Activated CD8-positive, alpha-beta T cell treated with anti-CD3 and anti-CD28 coated beads for 36 hours (primary cell): ENCODE results near the gene TMEM151B. TPM values are rescaled to one million over a fixed set of nuclear protein-coding genes. Genes with fewer than 3 reads are reported as not detected.

Experiments
- ATAC-seq: fragments of 200-7000 bp; cut with Tn5 transposase; one replicate; pipeline ENCODE4 v1.10.0; 2021; ENCODE audit warnings: mild to moderate bottlenecking, moderate library complexity
- CTCF ChIA-PET: fragments of 350-600 bp; sonication (Branson Sonifier 250); formaldehyde crosslinking; loops from one replicate; lab custom pipeline; 2021; ENCODE audit warnings: antibody characterized with exemption; lab: Charles Lee
- POLR2A ChIA-PET: fragments of 350-600 bp; sonication (Branson Sonifier 250); formaldehyde crosslinking; loops from one replicate; lab custom pipeline; 2021; ENCODE audit warnings: antibody characterized with exemption; lab: Charles Lee
- DNase-seq: peaks from one replicate; pipeline ENCODE4 v3.0.0-alpha.2; 2020
- H3K27ac Mint-ChIP-seq: one replicate; pipeline ENCODE4 v1.8.0; 2021; ENCODE audit warnings: mild to moderate bottlenecking, mixed read lengths
- H3K27me3 Mint-ChIP-seq: one replicate; pipeline ENCODE4 v1.8.0; 2021; ENCODE audit warnings: mixed read lengths
- H3K36me3 Mint-ChIP-seq: one replicate; pipeline ENCODE4 v1.8.0; 2021; ENCODE audit warnings: low read depth, mixed read lengths
- H3K4me1 Mint-ChIP-seq: one replicate; pipeline ENCODE4 v1.8.0; 2021; ENCODE audit warnings: low read depth, mixed read lengths
- H3K4me3 Mint-ChIP-seq: one replicate; pipeline ENCODE4 v1.8.0; 2021; ENCODE audit warnings: mild to moderate bottlenecking, moderate library complexity, mixed read lengths
- H3K9me3 Mint-ChIP-seq: one replicate; pipeline ENCODE4 v1.8.0; 2021; ENCODE audit warnings: mixed read lengths
- intact Hi-C: fragments of 100-400 bp; cut with micrococcal nuclease; formaldehyde crosslinking; loops from one replicate; pipeline ENCODE4 v1.10.0; 2022
- total RNA-seq, 2 experiments: library from RNA; stranded (reverse); gene quantifications; one replicate each; pipeline ENCODE4 v1.2.3, GENCODE V29; 2021
- TF ChIP-seq, protein P1 (sequence below): fragments of 200-600 bp; IDR thresholded peaks from one replicate; pipeline ENCODE4 v1.8.0; 2022; ENCODE audit warnings: antibody characterized with exemption, mild to moderate bottlenecking

TMEM151B gene
- total RNA-seq, 2 experiments from 2014 or later: 0.05 TPM; not detected in 1

DNA sequence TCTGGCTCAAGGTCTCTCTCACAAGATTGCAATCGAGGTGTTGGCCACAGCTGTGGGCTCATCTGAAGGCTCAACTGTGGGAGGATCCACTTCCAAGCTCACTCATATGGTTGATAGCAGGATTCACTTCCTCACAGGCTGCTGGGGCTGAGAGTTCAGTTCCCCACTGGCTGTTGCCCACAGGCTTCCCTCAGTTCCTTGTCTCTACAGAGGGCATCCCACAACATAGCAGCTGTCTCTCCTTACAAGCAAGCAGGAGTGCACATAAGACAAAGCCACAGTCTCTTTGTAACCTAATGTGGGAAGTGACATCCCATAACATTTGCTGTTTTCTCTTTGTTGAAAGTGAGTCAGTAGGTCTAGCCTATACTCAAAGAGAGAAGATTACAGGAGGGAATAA lies 86.2 kb downstream of the TMEM151B start:
- DNase-seq: no peak
- Mint-ChIP-seq H3K4me1 (no peaks in the 10 kb centered on the region), H3K9me3 (no peaks in the 10 kb centered on the region), H3K27ac (no peak overlapping the region), H3K27me3 (peaks cover 3% of the 10 kb centered on the region), H3K4me3 (no peak overlapping the region), H3K36me3 (no peaks in the 10 kb centered on the region)
- no peak for ATAC-seq
- POLR2A ChIA-PET: no interaction called here
- TF ChIP-seq, protein P1, sequence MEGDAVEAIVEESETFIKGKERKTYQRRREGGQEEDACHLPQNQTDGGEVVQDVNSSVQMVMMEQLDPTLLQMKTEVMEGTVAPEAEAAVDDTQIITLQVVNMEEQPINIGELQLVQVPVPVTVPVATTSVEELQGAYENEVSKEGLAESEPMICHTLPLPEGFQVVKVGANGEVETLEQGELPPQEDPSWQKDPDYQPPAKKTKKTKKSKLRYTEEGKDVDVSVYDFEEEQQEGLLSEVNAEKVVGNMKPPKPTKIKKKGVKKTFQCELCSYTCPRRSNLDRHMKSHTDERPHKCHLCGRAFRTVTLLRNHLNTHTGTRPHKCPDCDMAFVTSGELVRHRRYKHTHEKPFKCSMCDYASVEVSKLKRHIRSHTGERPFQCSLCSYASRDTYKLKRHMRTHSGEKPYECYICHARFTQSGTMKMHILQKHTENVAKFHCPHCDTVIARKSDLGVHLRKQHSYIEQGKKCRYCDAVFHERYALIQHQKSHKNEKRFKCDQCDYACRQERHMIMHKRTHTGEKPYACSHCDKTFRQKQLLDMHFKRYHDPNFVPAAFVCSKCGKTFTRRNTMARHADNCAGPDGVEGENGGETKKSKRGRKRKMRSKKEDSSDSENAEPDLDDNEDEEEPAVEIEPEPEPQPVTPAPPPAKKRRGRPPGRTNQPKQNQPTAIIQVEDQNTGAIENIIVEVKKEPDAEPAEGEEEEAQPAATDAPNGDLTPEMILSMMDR: no peak
- intact Hi-C loops: no loop called here
- CTCF ChIA-PET: no interaction called here

Other genes starting within 250 kb of the TMEM151B start
- gene MRPL14, start 143.0 kb upstream of the TMEM151B start, total RNA-seq: 10 to 100 TPM; 42.8 to 44.3 TPM
- gene TMEM63B, start 142.9 kb upstream of the TMEM151B start, total RNA-seq: 10 to 100 TPM in 1 of 2 experiments, 1 to 10 TPM in 1; 9.1 to 12.9 TPM
- gene CAPN11, start 111.6 kb upstream of the TMEM151B start, total RNA-seq: under 1 TPM; 0.11 to 0.18 TPM
- not detected for gene MYMX, start 53.5 kb upstream of the TMEM151B start, total RNA-seq
- gene SLC29A1, start 46.9 kb upstream of the TMEM151B start, total RNA-seq: 10 to 100 TPM; 56.1 to 57.4 TPM
- 1,000 to 10,000 TPM; 2,124 to 2,130 TPM for gene HSP90AB1, start 23.3 kb upstream of the TMEM151B start, total RNA-seq
- gene SLC35B2, start 12.9 kb upstream of the TMEM151B start, total RNA-seq: 10 to 100 TPM; 15.4 to 16.7 TPM
- gene NFKBIE, start 4.9 kb upstream of the TMEM151B start, total RNA-seq: 10 to 100 TPM; 13.3 to 17.9 TPM
- 10 to 100 TPM; 16.2 to 16.3 TPM for gene AARS2, start 42.9 kb downstream of the TMEM151B start, total RNA-seq
- gene SPATS1, start 72.2 kb downstream of the TMEM151B start, total RNA-seq: not detected
- gene CDC5L, start 117.3 kb downstream of the TMEM151B start, total RNA-seq: 10 to 100 TPM; 20.4 to 21.4 TPM